Endodermal cell (in vitro differentiated cells): Measurements from ENCODE around the gene TMEM231. TPM values are rescaled to one million over a fixed set of nuclear protein-coding genes. Genes with fewer than 3 reads are reported as not detected.

Source experiments
- DNase-seq: peaks from one replicate; pipeline ENCODE4 v3.0.0-alpha.2; 2017
- H3K27ac ChIP-seq: 2 replicates; pipeline ENCODE4 v1.5.1; 2013; ENCODE audit warnings: mild to moderate bottlenecking, low read depth, low read length, moderate library complexity
- H3K27me3 ChIP-seq: 2 replicates; pipeline ENCODE4 v1.6.1; 2013; ENCODE audit warnings: mild to moderate bottlenecking, low read length, moderate library complexity; ENCODE audit not compliant: insufficient read depth, control insufficient read depth, poor library complexity, severe bottlenecking
- H3K36me3 ChIP-seq: 2 replicates; pipeline ENCODE4 v1.7.0; 2013; ENCODE audit warnings: mild to moderate bottlenecking, low read length, moderate library complexity; ENCODE audit not compliant: control insufficient read depth, insufficient read depth
- H3K4me1 ChIP-seq: one replicate; pipeline ENCODE4 v1.7.0; 2013; ENCODE audit warnings: low read length; ENCODE audit not compliant: control insufficient read depth, insufficient read depth
- H3K4me3 ChIP-seq: 2 replicates; pipeline ENCODE4 v1.5.1; 2013; ENCODE audit warnings: mild to moderate bottlenecking, low read length, moderate library complexity
- H3K9ac ChIP-seq: 2 replicates; pipeline ENCODE4 v1.6.1; 2013; ENCODE audit warnings: mild to moderate bottlenecking, low read length, moderate library complexity; ENCODE audit not compliant: poor library complexity, severe bottlenecking; ENCODE audit errors: extremely low read depth
- H3K9me3 ChIP-seq: 2 replicates; pipeline ENCODE4 v1.6.1; 2013; ENCODE audit warnings: mild to moderate bottlenecking, low read length, moderate library complexity; ENCODE audit not compliant: control insufficient read depth
- H3K27ac Mint-ChIP-seq: 2 replicates; pipeline ENCODE4 v1.8.0; 2020; ENCODE audit warnings: mixed read lengths
- H3K27me3 Mint-ChIP-seq: 2 replicates; pipeline ENCODE4 v1.8.0; 2021; ENCODE audit warnings: mild to moderate bottlenecking, mixed read lengths; ENCODE audit not compliant: insufficient read depth
- H3K36me3 Mint-ChIP-seq: 2 replicates; pipeline ENCODE4 v1.8.0; 2020; ENCODE audit warnings: low read depth, mixed read lengths
- H3K4me1 Mint-ChIP-seq: 2 replicates; pipeline ENCODE4 v1.8.0; 2020; ENCODE audit warnings: mixed read lengths
- H3K4me3 Mint-ChIP-seq: 2 replicates; pipeline ENCODE4 v1.8.0; 2020; ENCODE audit warnings: mild to moderate bottlenecking, moderate library complexity, mixed read lengths
- H3K9me3 Mint-ChIP-seq: 2 replicates; pipeline ENCODE4 v1.8.0; 2020; ENCODE audit warnings: mild to moderate bottlenecking, mixed read lengths
- WGBS, 2 experiments: methylation state at CpG; one replicate each; pipeline versions ENCODE4 v1.1.5 to v1.1.7; 2013; ENCODE audit warnings: missing lambda C conversion rate in 2 of 2, mixed read lengths in 1 of 2; ENCODE audit not compliant: insufficient coverage in 1 of 2, insufficient read length in 1 of 2; 5-methylcytosine and 5-hydroxymethylcytosine counted together
- total RNA-seq, 2 donors: library from RNA; stranded (reverse); fragmentation: NEBNext Ultra II Directional in 1 of 2; extraction: Animal tissue kit (Norgen Biotek cat#: 25700) in 1 of 2; gene quantifications; 2 replicates in 1 of 2; 3 replicates in 1 of 2; pipeline ENCODE4 v1.2.1, GENCODE V29; 2021
- TF ChIP-seq, protein P1 (sequence below): fragments of 200-600 bp; sonication (generic); conservative IDR thresholded peaks from 2 replicates; pipeline ENCODE4 v1.5.0; 2021; ENCODE audit warnings: antibody characterized with exemption, mild to moderate bottlenecking

TMEM231 gene
- total RNA-seq, 2 donors from 2014 or later = 11.9 to 15.7 TPM

DNA sequence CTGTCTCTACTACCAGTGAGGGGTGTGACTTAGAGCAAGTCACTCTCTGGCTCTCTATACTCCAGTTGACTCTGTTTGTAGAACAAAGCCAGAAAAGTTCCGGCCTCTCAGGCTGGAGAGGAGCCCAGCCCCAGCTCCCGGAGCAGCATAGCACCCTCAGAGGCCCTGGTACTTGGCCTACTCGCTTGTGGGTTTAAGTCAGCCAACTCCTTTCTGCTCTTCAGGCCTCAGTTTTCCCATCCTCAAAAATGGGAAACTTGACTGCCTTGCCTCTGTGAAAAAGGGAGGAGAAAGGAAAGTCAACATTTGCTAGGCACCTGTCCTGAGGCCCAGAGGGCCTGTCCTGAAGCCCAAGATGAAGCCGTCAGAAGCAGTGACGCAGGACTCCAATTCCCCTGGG lies 61.9 kb downstream of the TMEM231 start:
- peak overlapping the region; percentile 68 for H3K27ac Mint-ChIP-seq
- peaks cover 5% of the 10 kb centered on the region for H3K4me1 Mint-ChIP-seq
- no peaks in the 10 kb centered on the region for H3K9me3 ChIP-seq
- no peak for DNase-seq
- H3K27me3 ChIP-seq = peaks cover 13% of the 10 kb centered on the region
- H3K4me3 Mint-ChIP-seq = peak overlapping the region; percentile 80
- H3K9ac ChIP-seq = peak overlapping the region; percentile 49
- H3K36me3 Mint-ChIP-seq = no peaks in the 10 kb centered on the region
- WGBS, 2 experiments = 88 to 91% methylated on average over 5 of the region's 5 CpGs
- peak overlapping the region; percentile 86 for H3K4me3 ChIP-seq
- peaks cover 18% of the 10 kb centered on the region for H3K27me3 Mint-ChIP-seq
- TF ChIP-seq, protein P1, sequence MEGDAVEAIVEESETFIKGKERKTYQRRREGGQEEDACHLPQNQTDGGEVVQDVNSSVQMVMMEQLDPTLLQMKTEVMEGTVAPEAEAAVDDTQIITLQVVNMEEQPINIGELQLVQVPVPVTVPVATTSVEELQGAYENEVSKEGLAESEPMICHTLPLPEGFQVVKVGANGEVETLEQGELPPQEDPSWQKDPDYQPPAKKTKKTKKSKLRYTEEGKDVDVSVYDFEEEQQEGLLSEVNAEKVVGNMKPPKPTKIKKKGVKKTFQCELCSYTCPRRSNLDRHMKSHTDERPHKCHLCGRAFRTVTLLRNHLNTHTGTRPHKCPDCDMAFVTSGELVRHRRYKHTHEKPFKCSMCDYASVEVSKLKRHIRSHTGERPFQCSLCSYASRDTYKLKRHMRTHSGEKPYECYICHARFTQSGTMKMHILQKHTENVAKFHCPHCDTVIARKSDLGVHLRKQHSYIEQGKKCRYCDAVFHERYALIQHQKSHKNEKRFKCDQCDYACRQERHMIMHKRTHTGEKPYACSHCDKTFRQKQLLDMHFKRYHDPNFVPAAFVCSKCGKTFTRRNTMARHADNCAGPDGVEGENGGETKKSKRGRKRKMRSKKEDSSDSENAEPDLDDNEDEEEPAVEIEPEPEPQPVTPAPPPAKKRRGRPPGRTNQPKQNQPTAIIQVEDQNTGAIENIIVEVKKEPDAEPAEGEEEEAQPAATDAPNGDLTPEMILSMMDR = no peak
- H3K4me1 ChIP-seq = no peaks in the 10 kb centered on the region
- no peaks in the 10 kb centered on the region for H3K36me3 ChIP-seq
- H3K9me3 Mint-ChIP-seq = no peaks in the 10 kb centered on the region
- H3K27ac ChIP-seq = no peak overlapping the region

DNA sequence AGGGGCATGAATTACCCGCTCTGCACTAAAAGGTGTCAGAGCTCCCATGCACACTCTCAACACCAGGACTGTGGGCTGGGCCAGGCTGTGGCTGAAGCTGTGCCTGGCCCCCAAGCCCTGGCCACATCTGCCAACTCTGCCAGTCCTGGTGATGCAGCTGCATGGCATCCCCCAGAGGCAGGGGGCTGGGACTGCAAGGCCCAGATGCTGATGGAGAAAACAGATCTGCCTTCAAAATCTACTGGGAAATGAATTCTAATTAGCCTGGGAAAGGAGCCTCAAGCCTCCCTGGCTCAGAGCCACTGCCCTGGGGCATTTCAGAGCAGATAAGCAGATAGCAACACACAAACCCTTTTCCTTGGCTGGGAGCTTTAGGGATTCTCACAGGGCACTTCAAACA lies 64.2 kb downstream of the TMEM231 start:
- Mint-ChIP-seq H3K27ac (no peak overlapping the region), H3K36me3 (peaks cover 2% of the 10 kb centered on the region), H3K4me1 (peaks cover 5% of the 10 kb centered on the region), H3K27me3 (peaks cover 17% of the 10 kb centered on the region), H3K4me3 (no peak overlapping the region), H3K9me3 (no peaks in the 10 kb centered on the region)
- no peak overlapping the region for H3K27ac ChIP-seq
- H3K9me3 ChIP-seq = no peaks in the 10 kb centered on the region
- TF ChIP-seq, protein P1 = peak; percentile 61
- 83 to 95% methylated on average over 1 of the region's 1 CpG for WGBS, 2 experiments
- H3K4me3 ChIP-seq = no peak overlapping the region
- H3K27me3 ChIP-seq = peaks cover 13% of the 10 kb centered on the region
- H3K9ac ChIP-seq = no peak overlapping the region
- no peaks in the 10 kb centered on the region for H3K36me3 ChIP-seq
- DNase-seq = peak; percentile 76
- no peaks in the 10 kb centered on the region for H3K4me1 ChIP-seq

DNA sequence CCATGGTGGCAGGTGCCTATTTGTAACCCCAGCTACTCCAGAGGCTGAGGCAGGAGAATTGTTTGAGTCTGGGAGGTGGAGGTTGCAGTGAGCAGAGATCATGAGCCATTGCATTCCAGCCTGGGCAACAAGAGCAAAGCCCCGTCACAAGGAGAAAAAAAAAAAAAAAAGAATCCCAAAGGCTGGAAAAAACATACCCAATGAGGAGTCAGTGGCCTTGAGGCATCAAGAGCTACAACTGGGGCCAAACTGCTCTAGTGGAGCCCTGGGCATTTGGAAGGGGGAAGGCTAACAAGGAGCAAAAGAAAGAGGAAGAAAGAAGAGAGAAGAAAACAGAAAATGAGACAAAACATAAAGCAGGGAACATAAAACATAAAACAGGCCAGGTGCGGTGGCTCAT lies 67.7 kb downstream of the TMEM231 start:
- Histone ChIP-seq H3K4me3 (no peak overlapping the region), H3K9ac (no peak overlapping the region), H3K27ac (no peak overlapping the region), H3K36me3 (no peaks in the 10 kb centered on the region), H3K4me1 (no peaks in the 10 kb centered on the region), H3K9me3 (no peaks in the 10 kb centered on the region), H3K27me3 (no peaks in the 10 kb centered on the region)
- Mint-ChIP-seq H3K27ac (no peak overlapping the region), H3K27me3 (peaks cover 2% of the 10 kb centered on the region), H3K9me3 (no peaks in the 10 kb centered on the region), H3K4me1 (no peaks in the 10 kb centered on the region), H3K4me3 (no peak overlapping the region), H3K36me3 (peaks cover 2% of the 10 kb centered on the region)
- TF ChIP-seq, protein P1 = no peak
- WGBS, 2 experiments = 90 to 100% methylated on average over 2 of the region's 2 CpGs
- DNase-seq = no peak

Other genes with a start within 250 kb of the TMEM231 start
- gene CFDP1, start 122.7 kb downstream of the TMEM231 start, total RNA-seq = 100 to 1,000 TPM in 1 of 2 donors, 10 to 100 TPM in 1; 88.7 to 117 TPM
- 10 to 100 TPM; 72.7 to 74.8 TPM for gene TMEM170A, start 91.6 kb downstream of the TMEM231 start, total RNA-seq
- 10 to 100 TPM; 13.5 to 15.9 TPM for gene CHST6, start 60.8 kb downstream of the TMEM231 start, total RNA-seq
- gene CHST5, start 20.1 kb downstream of the TMEM231 start, total RNA-seq = 1 to 10 TPM in 1 of 2 donors, under 1 TPM in 1; 0.26 to 1.1 TPM
- gene GABARAPL2, start 10.1 kb upstream of the TMEM231 start, total RNA-seq = 10 to 100 TPM; 72.8 to 78.5 TPM
- 10 to 100 TPM; 50.1 to 54.9 TPM for gene ADAT1, start 67.0 kb upstream of the TMEM231 start, total RNA-seq
- 100 to 1,000 TPM; 141 to 168 TPM for gene KARS1, start 91.4 kb upstream of the TMEM231 start, total RNA-seq
- gene TERF2IP, start 91.5 kb upstream of the TMEM231 start, total RNA-seq = 10 to 100 TPM; 20.0 to 23.4 TPM
- not detected for gene CPHXL2, start 120.8 kb upstream of the TMEM231 start, total RNA-seq
- not detected for gene DUXB, start 145.2 kb upstream of the TMEM231 start, total RNA-seq
- not detected for gene CPHXL, start 170.2 kb upstream of the TMEM231 start, total RNA-seq